GM21619 (cell line): ENCODE data around the gene PFKL.

Experiments used
- ATAC-seq: cut with Tn5 transposase; IDR thresholded peaks from one replicate; pipeline ENCODE4 v1.9.1; 2021; ENCODE audit not compliant: unreplicated experiment

PFKL gene

DNA sequence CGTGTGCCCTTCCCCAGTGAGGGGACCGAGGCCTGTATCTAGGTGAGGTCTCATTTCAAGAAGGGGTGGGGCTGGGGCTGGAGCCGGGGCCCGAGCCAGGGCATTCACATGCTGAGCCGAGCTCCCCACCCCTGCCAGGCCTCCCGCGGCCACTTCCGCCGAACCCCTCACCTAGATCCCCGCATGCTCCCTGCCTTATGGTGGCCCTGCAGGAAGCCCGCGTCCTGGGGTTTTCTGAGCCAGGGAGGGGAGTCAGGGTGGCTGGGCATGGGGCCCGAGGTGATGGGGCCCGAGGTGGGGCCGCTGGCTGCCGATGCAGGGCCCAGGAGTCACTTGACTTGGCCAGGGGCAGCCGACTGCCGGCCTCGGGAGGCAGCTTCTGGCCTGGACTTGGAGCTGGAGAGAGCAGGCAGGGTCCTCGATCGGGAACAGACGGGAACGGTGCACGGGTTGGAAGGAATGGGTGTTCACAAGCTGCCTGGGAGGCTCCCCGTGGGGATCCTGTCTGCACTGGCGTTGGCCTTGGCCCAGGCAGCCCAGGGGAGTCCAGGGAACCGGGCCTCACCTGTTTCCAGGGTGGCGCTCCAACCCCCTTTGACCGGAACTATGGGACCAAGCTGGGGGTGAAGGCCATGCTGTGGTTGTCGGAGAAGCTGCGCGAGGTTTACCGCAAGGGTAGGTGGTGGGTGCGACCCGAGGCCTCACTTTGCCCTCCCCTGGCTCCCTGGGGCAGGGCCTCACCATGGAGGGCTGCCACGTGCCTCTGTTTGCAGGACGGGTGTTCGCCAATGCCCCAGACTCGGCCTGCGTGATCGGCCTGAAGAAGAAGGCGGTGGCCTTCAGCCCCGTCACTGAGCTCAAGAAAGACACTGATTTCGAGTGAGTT, 25.8 kb downstream of the PFKL start:
- ATAC-seq = no peak

- no peak for ATAC-seq
Measured at GRCh38 chr21:44326272-44326647, 26.4 kb downstream of the PFKL start.

- ATAC-seq = no peak
Measured at GRCh38 chr21:44326716-44327602, 27.1 kb downstream of the PFKL start.

DNA sequence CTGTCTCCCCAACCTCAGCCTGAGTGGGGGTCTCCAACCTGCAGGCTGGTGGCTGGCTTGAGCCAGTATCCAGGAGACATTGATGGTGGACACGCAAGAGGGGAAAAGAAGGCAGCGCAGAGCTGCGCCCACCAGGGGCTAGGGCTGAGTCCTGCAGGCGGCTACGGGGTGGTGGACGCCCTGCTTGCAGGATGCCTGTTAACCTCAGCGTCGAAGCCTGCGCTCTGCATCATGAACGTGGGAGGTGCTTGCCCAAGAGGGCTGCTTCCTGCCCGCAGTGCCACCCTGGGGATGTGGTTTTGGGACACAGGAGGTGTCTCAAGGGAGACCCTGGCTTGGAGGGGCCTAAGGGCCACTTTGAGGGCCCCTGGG, 27.7 kb downstream of the PFKL start:
- ATAC-seq = no peak

DNA sequence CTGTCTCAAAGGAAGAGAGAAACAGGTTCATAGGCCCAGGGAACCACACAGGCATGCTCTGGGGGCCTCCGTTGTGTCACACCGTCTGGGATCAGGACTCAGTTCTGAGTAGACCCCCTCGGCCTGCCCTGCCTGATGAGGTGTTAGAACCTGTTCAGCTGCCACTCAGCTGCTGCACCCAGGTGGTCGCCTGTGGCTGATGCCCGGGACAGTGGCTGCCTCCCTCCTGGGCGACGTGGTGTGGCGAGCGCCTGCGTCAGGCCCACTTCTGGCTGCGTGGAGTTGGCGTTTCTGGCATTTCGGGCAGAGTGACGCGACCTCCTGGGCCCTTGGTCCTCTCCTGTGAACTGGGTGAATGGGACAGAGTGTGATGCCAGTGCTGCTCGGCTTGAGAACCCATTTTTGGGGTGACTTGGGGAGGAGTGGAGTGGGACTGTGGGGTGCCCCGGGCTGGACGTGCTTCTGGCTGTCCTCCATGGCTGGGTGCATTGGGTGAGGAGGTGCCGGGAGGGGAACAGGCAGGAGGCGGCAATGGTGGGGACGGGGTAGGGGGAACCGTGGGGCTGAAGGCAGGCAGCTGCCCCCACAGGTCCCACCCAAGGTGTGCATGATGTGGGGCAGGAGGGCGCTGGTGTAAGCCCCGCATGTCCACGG, 28.5 kb downstream of the PFKL start:
- ATAC-seq = no peak

DNA sequence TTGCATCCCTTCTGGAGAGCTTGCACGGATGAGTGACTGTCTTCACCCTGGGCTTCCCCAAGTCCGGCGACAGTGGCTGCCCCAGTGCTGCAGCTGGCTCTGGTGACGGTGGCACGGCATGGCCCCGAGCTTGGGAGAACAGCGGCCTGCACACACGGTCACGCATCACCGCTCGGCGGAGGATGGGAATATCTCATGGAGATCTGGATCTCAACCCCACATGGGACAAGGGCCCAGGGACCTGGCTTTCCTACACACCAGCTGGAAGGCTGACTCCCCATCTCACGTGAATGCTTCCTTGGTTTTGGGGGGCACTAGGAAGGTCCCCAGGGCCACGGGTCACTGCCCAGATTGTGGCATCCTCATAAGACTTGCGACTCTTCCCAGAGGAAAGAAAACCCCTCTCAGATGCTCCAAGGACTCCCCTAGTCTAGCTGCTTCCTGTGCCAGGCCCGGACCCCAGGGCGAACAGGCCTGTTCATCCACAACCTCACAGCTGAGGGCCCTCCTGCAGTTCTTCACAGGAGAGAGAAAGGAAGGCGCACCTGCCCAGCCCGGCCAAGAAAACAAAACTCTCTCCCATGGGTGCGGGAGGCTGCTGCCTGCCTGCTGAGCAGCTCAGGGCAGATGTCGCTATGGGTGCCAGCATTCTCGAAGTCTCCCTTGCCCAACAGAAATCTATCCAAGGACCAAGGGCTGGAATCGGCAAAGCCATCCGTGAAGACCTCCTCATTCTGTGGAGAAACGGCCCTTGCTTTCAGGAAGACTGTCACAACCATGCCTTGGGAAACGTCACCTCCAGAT, 29.4 kb downstream of the PFKL start:
- no peak for ATAC-seq

DNA sequence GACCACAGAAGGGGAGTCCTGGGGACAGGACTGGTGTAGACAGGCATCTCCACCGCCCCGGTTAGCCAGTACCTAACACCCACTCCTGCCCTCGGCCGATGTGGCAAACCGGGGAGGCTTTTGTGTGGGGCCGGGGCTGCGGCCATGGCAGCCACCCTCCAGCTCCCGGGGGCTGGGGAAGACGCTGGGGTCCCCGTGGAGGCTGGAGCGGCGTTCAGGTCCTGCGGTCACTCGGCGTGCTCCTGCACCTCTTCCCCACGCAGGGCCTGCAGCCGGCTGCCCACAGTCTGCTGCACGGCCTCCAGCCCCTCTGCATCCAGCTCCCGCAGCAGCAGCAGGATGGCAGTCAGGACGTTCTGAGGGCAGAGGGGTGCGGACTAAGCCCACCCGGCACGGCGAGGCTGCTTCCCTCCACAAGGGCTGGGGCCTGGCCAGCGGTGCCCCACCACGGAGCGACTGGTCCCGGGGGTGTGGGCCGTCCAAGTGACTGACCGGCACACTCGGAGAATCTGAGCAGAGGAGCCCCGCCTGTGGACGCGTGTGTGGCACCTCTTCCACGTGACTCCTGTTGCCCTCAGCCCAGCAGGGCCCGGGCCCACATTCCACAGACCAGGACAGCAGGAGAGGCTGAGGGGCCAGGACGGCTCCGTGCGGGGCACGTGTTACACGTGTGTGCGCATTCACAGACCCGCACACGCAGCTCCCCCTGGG, 30.3 kb downstream of the PFKL start:
- no peak for ATAC-seq

DNA sequence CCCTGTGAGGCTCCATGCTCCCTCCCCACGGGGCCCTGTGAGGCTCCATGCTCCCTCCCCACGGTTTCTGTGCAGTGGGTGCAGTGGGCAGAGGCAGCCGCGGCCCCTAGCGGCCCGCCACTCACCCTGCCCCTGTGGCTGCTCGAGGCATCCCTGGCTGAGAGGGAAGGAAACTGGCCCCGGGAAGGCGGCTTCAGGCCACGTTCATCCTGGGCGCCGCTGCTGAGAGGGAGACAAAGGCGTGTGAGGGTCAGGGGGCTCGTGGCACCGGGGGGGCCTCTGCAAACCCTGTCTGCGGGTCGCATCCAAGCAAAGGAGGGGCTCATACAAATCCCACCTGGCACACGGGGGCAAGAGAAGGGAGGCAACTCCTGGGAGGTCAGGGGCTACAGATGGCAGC, 30.8 kb downstream of the PFKL start:
- ATAC-seq = no peak

DNA sequence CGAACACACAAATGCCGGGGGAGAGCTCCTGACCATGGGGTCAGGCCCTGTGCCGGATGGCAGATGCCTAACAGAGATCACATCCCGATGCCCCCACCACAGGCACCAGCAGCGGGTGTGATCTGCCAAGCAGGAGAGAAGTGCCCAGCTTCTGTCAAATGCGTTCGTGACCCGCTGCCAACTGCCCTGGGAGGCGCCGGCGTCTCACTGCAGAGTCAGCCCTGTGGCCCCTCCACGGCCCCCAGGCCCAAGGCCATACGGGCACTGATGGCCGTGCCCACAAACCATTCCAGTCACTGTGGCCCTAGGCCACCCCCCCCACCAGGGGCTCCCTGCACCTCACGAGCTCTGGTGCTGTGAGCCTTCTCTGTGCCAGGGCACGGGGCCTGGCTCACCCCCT, 31.4 kb downstream of the PFKL start:
- no peak for ATAC-seq

DNA sequence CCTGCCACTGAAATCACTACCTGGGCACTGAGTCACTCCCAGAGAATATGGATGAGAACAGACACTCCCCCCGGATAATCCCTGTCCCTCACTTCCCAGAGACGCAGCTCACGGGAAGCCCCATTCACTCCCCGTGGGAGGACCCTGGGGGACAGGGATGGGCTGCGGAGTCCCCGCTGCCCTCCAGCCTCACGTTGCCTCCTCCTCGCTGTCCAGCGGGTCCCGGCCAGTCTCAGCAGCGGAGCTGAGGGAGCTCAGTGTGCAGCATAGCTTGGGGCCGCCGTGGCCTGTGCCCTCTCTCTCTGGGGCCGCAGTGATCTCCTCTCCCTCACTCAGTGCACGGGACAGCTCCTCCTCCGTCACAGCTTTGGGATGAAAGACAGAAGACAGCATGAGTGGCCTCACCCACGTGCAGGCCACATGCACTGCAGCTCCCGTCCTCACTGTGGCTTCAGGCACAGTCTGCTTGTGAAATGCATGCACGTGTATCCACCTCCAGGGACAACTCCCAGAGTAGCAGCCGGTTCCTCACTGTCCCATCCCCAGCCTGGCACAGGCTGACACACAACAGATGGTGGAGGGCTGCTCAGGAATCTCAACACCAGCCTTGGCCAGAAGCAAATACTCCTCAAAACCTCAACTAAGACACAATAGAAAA, 31.9 kb downstream of the PFKL start:
- no peak for ATAC-seq

GRCh38 chr21:44332383-44332782, 32.5 kb downstream of the PFKL start:
- ATAC-seq = no peak

GRCh38 chr21:44332965-44333364, 33.1 kb downstream of the PFKL start:
- ATAC-seq = no peak

DNA sequence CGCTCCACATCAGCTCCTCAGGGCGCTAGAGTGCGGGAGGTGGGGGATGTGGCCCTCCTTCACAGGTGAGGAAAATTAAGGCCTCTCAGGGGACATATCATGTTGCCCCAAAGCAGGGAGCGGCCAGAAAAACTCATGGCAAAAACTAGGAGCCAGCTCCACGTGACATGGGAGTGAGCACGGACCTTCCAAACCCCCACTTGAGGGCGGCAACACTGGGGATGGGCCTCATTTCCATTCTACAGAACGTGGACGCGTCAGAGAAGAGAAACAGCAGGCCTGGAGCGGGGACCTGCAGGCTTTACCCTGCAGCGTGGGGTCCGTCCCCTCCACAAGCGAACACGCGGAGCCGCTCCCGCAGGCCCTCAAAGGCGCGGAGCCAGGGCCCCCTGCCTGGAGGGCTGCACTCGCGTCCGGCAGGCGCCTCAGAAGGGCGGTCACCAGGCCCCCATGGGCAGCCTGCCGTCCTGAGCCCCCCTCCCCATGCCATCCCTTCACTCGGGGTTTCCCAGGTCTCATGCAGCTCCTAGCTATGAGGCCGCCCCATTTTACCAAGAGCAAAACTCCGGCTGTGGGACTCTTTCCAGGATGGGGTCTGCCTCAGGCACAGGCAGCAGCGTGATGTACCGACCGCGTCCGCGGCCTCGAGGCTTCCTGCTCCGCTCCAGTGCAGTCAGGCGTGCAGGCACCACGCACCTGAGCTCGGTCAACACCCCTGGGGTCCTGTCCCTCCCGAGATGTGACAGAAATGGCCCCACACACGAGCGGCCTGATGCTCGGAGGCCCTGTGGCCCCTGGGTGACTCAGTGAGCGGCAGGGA, 33.9 kb downstream of the PFKL start:
- ATAC-seq = no peak

DNA sequence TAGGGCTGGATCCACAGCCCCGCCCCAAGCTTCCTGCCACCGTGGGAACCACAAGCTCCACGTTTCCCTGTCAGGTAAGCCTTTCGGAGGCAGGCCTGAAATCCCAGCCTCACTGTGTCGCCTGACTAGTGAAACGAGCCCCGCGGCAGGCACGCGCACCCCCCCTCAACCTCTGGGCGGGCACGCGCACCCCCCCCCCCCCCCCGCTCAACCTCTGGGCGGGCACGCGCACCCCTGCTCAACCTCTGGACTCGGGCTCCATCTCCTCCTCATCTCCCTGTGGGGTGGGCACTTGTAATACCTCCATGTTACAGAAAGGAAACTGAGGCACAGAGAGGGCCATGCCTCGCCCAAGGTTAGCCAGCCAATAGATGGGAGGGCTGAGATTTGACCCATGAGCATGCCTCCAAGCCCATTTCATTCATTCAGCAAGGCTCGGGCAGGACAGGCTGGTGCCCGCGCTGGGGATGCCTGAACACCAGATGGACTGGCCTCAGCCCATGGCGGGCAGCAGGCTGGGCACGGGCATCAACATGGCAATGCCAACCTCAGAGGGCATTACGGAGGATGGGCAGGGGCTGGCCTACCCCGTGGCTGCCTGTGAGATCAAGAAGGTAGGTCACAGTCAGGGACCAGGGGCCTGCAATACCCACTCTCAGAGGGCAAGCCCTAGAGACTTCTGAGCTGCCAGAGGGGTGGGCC, 34.6 kb downstream of the PFKL start:
- no peak for ATAC-seq

GRCh38 chr21:44335266-44336059, 35.6 kb downstream of the PFKL start:
- no peak for ATAC-seq

GRCh38 chr21:44337449-44337848, 37.6 kb downstream of the PFKL start:
- ATAC-seq = no peak
